Lung (tissue), 12 donors: Measurements from ENCODE around the gene BYSL. TPM values are rescaled to one million over a fixed set of nuclear protein-coding genes. Genes with fewer than 3 reads are reported as not detected.

Experiments used
- ATAC-seq: fragments of 200-7000 bp; cut with Tn5 transposase; one replicate; pipeline ENCODE4 v1.9.1; 2020; ENCODE audit warnings: moderate number of reproducible peaks; ENCODE audit not compliant: insufficient read depth, low FRiP score
- DNase-seq, 3 donors: peaks; one replicate each; pipeline ENCODE4 v3.0.0-alpha.2; 2013 to 2017
- H3K27ac ChIP-seq, 2 donors: one replicate each; pipeline ENCODE4 v1.5.1; 2013; ENCODE audit warnings: mild to moderate bottlenecking in 2 of 2, moderate library complexity in 2 of 2, control low read depth in 1 of 2, inconsistent platforms in 1 of 2, low read depth in 1 of 2, low read length in 1 of 2
- H3K27me3 ChIP-seq, 3 donors: one replicate each; pipeline ENCODE4 v1.5.1; 2013; ENCODE audit warnings: low read length in 2 of 3; ENCODE audit not compliant: control insufficient read depth in 3 of 3, insufficient read depth in 3 of 3
- H3K36me3 ChIP-seq, 4 donors: one replicate each; pipeline ENCODE4 v1.5.1; 2013; ENCODE audit warnings: low read length in 4 of 4, mild to moderate bottlenecking in 1 of 4, moderate library complexity in 1 of 4; ENCODE audit not compliant: control insufficient read depth in 4 of 4, insufficient read depth in 4 of 4
- H3K4me1 ChIP-seq, 5 donors: one replicate each; pipeline ENCODE4 v1.5.1; 2013; ENCODE audit warnings: low read length in 5 of 5, mild to moderate bottlenecking in 2 of 5, moderate library complexity in 1 of 5; ENCODE audit not compliant: control insufficient read depth in 5 of 5, insufficient read depth in 5 of 5
- H3K4me3 ChIP-seq: one replicate; pipeline ENCODE4 v1.5.1; 2013; ENCODE audit warnings: mild to moderate bottlenecking, control low read depth, moderate library complexity
- H3K9ac ChIP-seq, 2 donors: one replicate each; pipeline ENCODE4 v1.5.1; 2013; ENCODE audit warnings: low read length in 2 of 2, control low read depth in 1 of 2; ENCODE audit not compliant: insufficient read depth in 1 of 2
- H3K9me3 ChIP-seq, 4 donors: one replicate each; pipeline ENCODE4 v1.5.1; 2013; ENCODE audit warnings: low read length in 3 of 4, mild to moderate bottlenecking in 1 of 4, moderate library complexity in 1 of 4; ENCODE audit not compliant: control insufficient read depth in 4 of 4, insufficient read depth in 3 of 4
- WGBS, 2 donors: extraction: QIAGEN DNeasy Blood & Tissue Kit; methylation state at CpG; one replicate each; pipeline ENCODE4 v1.1.7; 2013; 5-methylcytosine and 5-hydroxymethylcytosine counted together
- polyA plus RNA-seq, 2 donors: library from polyadenylated mRNA; stranded (reverse); fragments of 200-250 nt; gene quantifications; one replicate each; pipeline ENCODE4 v1.2.1, GENCODE V29; 2013
- total RNA-seq, 2 donors: library from RNA; depleted of rRNA in 1 of 2; stranded (reverse); fragments of >200 nt in 1 of 2; gene quantifications; one replicate each; pipeline ENCODE4 v1.2.1, GENCODE V29; 2014 to 2021
- TF ChIP-seq, protein P1 (sequence below): IDR thresholded peaks from 2 replicates; pipeline ENCODE4 v1.5.1; 2012; ENCODE audit warnings: mild to moderate bottlenecking; ENCODE audit errors: control extremely low read depth, extremely low read depth
- donor health status: control.
- donor health status: control.
- donor health status: Bipolar disorder and iron deficiency.
- donor health status: healthy.
- donor health status: DM: yes; HTN: yes; CAD: no.

Gene BYSL
- total and polyA plus RNA-seq, 4 donors: 8.8 to 20.4 (median 14.8) TPM

DNA sequence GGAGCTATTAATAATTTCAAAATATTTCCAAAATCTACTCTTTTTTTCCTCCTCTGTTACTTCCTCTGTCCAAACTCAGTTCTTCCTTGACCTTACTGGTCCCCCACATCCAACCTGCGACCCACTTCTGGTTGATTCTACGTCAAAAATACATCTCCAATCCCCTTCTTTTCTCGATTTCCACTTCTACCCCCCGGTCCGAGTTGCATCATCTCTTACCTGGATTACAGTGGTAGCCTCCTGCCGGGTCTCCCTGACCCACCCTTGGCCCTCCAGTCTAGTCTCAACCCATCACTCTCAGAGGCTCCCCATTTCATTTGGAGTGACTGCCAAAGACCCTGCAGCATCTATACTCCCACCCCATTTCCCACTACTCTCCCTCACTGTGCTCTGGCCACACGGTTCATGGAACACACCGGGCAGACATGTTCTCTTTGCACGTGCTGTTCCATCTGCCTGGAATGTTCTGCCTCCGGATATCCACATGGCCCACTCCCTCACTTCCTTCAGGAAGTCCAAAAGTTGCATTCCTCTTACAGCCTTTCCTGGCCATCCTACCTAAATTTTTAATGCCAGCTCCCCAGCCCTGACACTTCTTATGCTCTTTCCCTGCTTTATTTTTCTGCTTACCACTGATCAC lies 26.4 kb downstream of the BYSL start:
- Histone ChIP-seq H3K4me3 (no peak overlapping the region), H3K27me3 (no peaks in the 10 kb centered on the region), H3K27ac (peak overlapping the region in 1 of 2 donors; percentile 46), H3K4me1 (peaks cover 0 to 3% (median 0%) of the 10 kb centered on the region in 5 donors), H3K36me3 (no peaks in the 10 kb centered on the region), H3K9me3 (no peaks in the 10 kb centered on the region), H3K9ac (no peak overlapping the region)
- 77 to 83% methylated on average over 10 of the region's 10 CpGs for WGBS, 2 donors
- no peak for ATAC-seq
- TF ChIP-seq, protein P1, sequence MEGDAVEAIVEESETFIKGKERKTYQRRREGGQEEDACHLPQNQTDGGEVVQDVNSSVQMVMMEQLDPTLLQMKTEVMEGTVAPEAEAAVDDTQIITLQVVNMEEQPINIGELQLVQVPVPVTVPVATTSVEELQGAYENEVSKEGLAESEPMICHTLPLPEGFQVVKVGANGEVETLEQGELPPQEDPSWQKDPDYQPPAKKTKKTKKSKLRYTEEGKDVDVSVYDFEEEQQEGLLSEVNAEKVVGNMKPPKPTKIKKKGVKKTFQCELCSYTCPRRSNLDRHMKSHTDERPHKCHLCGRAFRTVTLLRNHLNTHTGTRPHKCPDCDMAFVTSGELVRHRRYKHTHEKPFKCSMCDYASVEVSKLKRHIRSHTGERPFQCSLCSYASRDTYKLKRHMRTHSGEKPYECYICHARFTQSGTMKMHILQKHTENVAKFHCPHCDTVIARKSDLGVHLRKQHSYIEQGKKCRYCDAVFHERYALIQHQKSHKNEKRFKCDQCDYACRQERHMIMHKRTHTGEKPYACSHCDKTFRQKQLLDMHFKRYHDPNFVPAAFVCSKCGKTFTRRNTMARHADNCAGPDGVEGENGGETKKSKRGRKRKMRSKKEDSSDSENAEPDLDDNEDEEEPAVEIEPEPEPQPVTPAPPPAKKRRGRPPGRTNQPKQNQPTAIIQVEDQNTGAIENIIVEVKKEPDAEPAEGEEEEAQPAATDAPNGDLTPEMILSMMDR: no peak
- no peak for DNase-seq

- H3K27me3 ChIP-seq: no peaks in the 10 kb centered on the region
- peaks cover 0 to 3% (median 0%) of the 10 kb centered on the region in 5 donors for H3K4me1 ChIP-seq
- WGBS, 2 donors: 93 to 94% methylated on average over 2 of the region's 2 CpGs
- no peak overlapping the region for H3K9ac ChIP-seq
- no peak overlapping the region for H3K4me3 ChIP-seq
- TF ChIP-seq, protein P1: no peak
- no peak for DNase-seq
- no peaks in the 10 kb centered on the region for H3K9me3 ChIP-seq
- peaks cover 0 to 2% (median 0%) of the 10 kb centered on the region in 4 donors for H3K36me3 ChIP-seq
- H3K27ac ChIP-seq: no peak overlapping the region
- no peak for ATAC-seq
These were observed 33.4 kb downstream of the BYSL start for GRCh38 chr6:41954668-41955067.

GRCh38 chr6:41955412-41955811 lies 34.1 kb downstream of the BYSL start:
- peaks cover 0 to 3% (median 0%) of the 10 kb centered on the region in 5 donors for H3K4me1 ChIP-seq
- DNase-seq (no peak), ATAC-seq (no peak)
- H3K27ac ChIP-seq: no peak overlapping the region
- no peaks in the 10 kb centered on the region for H3K9me3 ChIP-seq
- no peak overlapping the region for H3K4me3 ChIP-seq
- no peaks in the 10 kb centered on the region for H3K27me3 ChIP-seq
- H3K9ac ChIP-seq: no peak overlapping the region
- H3K36me3 ChIP-seq: peaks cover 0 to 2% (median 0%) of the 10 kb centered on the region in 4 donors
- WGBS, 2 donors: 83 to 92% methylated on average over 2 of the region's 2 CpGs
- TF ChIP-seq, protein P1: no peak
